SK-N-SH (cell line): ENCODE data around the gene MAPK8IP1. TPM values are rescaled to one million over a fixed set of nuclear protein-coding genes. Genes with fewer than 3 reads are reported as not detected.

Experiments
- CTCF ChIA-PET: fragments of 300-600, 350-600 bp; formaldehyde crosslinking; extraction: SDS; loops from one replicate; lab custom pipeline; 2021; lab: Yijun Ruan, JAX
- POLR2A ChIA-PET: fragments of 350-600 bp; sonication (Branson Sonifier 250); formaldehyde crosslinking; extraction: SDS; loops from one replicate; lab custom pipeline; 2020; ENCODE audit warnings: antibody characterized with exemption, inconsistent platforms; lab: Yijun Ruan, JAX
- DNase-seq: peaks from one replicate; pipeline ENCODE4 v3.0.0; 2012
- H2AFZ ChIP-seq: fragments of 200-600 bp; sonication (generic); 2 replicates; pipeline ENCODE4 v1.8.1; 2016; ENCODE audit warnings: antibody characterized with exemption, mild to moderate bottlenecking, low read depth
- H3F3A ChIP-seq: fragments of 200-600 bp; sonication (generic); replicated peaks from 2 replicates; pipeline ENCODE3; 2016; ENCODE audit warnings: antibody characterized with exemption, mild to moderate bottlenecking; ENCODE audit not compliant: insufficient read depth
- H3K27ac ChIP-seq, 2 experiments: fragments of 200-500 bp in 1 of 2; fragments of 200-600 bp in 1 of 2; sonication (Bioruptor generic) in 1 of 2; sonication (generic), shearing (Covaris generic) in 1 of 2; 2 replicates each; pipeline versions ENCODE4 v1.5.1 to v1.6.1; 2014 to 2016; ENCODE audit warnings: low read depth in 2 of 2, inconsistent platforms in 1 of 2, low read length in 1 of 2, mild to moderate bottlenecking in 1 of 2, mixed read lengths in 1 of 2
- H3K27me3 ChIP-seq: fragments of 200-600 bp; sonication (generic), shearing (Covaris generic); 2 replicates; pipeline ENCODE4 v1.6.1; 2016; ENCODE audit warnings: mixed run types; ENCODE audit not compliant: insufficient read depth
- H3K36me3 ChIP-seq, 2 experiments: fragments of 200-500 bp in 1 of 2; fragments of 200-600 bp in 1 of 2; sonication (Bioruptor generic) in 1 of 2; sonication (generic) in 1 of 2; replicated peaks in 1 of 2; 2 replicates each; pipeline versions ENCODE3 to v1.5.1; 2014 to 2016; ENCODE audit warnings: low read length in 1 of 2, mild to moderate bottlenecking in 1 of 2; ENCODE audit not compliant: insufficient read depth in 2 of 2, control insufficient read depth in 1 of 2
- H3K4me1 ChIP-seq, 2 experiments: fragments of 200-500 bp in 1 of 2; fragments of 200-600 bp in 1 of 2; sonication (Bioruptor generic) in 1 of 2; sonication (generic), shearing (Covaris generic) in 1 of 2; 2 replicates each; pipeline versions ENCODE4 v1.5.1 to v1.6.1; 2014 to 2016; ENCODE audit warnings: low read depth in 1 of 2, low read length in 1 of 2, mixed run types in 1 of 2; ENCODE audit not compliant: insufficient read depth in 2 of 2, control insufficient read depth in 1 of 2
- H3K4me2 ChIP-seq: fragments of 200-600 bp; sonication (generic), shearing (Covaris generic); 2 replicates; pipeline ENCODE4 v1.6.1; 2017; ENCODE audit warnings: mixed run types
- H3K4me3 ChIP-seq, 2 experiments: fragments of 200-500 bp in 1 of 2; fragments of 200-600 bp in 1 of 2; sonication (Bioruptor generic) in 1 of 2; sonication (generic), shearing (Covaris generic) in 1 of 2; 2 replicates each; pipeline versions ENCODE4 v1.5.1 to v1.8.1; 2014 to 2016; ENCODE audit warnings: low read depth in 2 of 2, inconsistent platforms in 1 of 2, low read length in 1 of 2, mild to moderate bottlenecking in 1 of 2, mixed read lengths in 1 of 2, moderate library complexity in 1 of 2
- H3K79me2 ChIP-seq: fragments of 200-600 bp; sonication (generic); 2 replicates; pipeline ENCODE4 v1.8.1; 2017; ENCODE audit warnings: mild to moderate bottlenecking; ENCODE audit not compliant: insufficient read depth
- H3K9ac ChIP-seq: fragments of 200-600 bp; sonication (generic); 2 replicates; pipeline ENCODE4 v1.6.1; 2017; ENCODE audit warnings: mixed run types
- H3K9me2 ChIP-seq: fragments of 200-600 bp; sonication (generic); 2 replicates; pipeline ENCODE4 v1.6.1; 2017; ENCODE audit warnings: mixed run types
- H3K9me3 ChIP-seq: fragments of 200-600 bp; sonication (generic); 2 replicates; pipeline ENCODE4 v1.6.1; 2017; ENCODE audit warnings: mixed run types, mild to moderate bottlenecking, moderate library complexity
- H4K20me1 ChIP-seq: fragments of 200-600 bp; sonication (generic); 2 replicates; pipeline ENCODE4 v1.6.1; 2017; ENCODE audit warnings: mild to moderate bottlenecking, mixed run types; ENCODE audit not compliant: insufficient read depth
- ELF1 ChIP-seq: IDR thresholded peaks from 2 replicates; pipeline ENCODE4 v1.4.0; 2012
- EZH2phosphoT487 ChIP-seq: fragments of 200-600 bp; sonication (generic); IDR thresholded peaks from 2 replicates; pipeline ENCODE4 v1.6.1; 2017; ENCODE audit warnings: low read depth, mixed run types, mild to moderate bottlenecking, antibody characterized with exemption, moderate library complexity, borderline replicate concordance
- FOSL2 ChIP-seq: IDR thresholded peaks from 2 replicates; pipeline ENCODE4 v1.4.0; 2012; ENCODE audit warnings: low read depth, mild to moderate bottlenecking, moderate library complexity, borderline replicate concordance
- FOXJ3 ChIP-seq: sonication (generic); formaldehyde crosslinking; IDR thresholded peaks from 2 replicates; pipeline ENCODE4 v1.5.1; 2020; ENCODE audit warnings: mild to moderate bottlenecking, missing genetic modification reagents
- FOXM1 ChIP-seq: IDR thresholded peaks from 2 replicates; pipeline ENCODE4 v1.4.0; 2012; ENCODE audit warnings: low read depth, mild to moderate bottlenecking
- GATA2 ChIP-seq: sonication (generic); formaldehyde crosslinking; IDR thresholded peaks from 2 replicates; pipeline ENCODE4 v1.5.0; 2020; ENCODE audit warnings: mild to moderate bottlenecking, missing genetic modification reagents
- JUND ChIP-seq: IDR thresholded peaks from 2 replicates; pipeline ENCODE4 v1.4.0; 2012
- MEF2A ChIP-seq: IDR thresholded peaks from 2 replicates; pipeline ENCODE4 v1.4.0; 2012; ENCODE audit warnings: low read depth, borderline replicate concordance
- POLR2AphosphoS5 ChIP-seq: IDR thresholded peaks from 2 replicates; pipeline ENCODE4 v1.6.1; 2012; ENCODE audit warnings: low read depth, low read length
- RAD21 ChIP-seq: IDR thresholded peaks from 2 replicates; pipeline ENCODE4 v1.6.1; 2012; ENCODE audit warnings: mild to moderate bottlenecking, low read length
- REST ChIP-seq: IDR thresholded peaks from 2 replicates; pipeline ENCODE4 v1.6.1; 2012; ENCODE audit warnings: mild to moderate bottlenecking, low read depth, low read length, moderate library complexity
- RFX5 ChIP-seq: IDR thresholded peaks from 2 replicates; pipeline ENCODE4 v1.6.1; 2012; ENCODE audit warnings: mild to moderate bottlenecking, improper control_type of control experiment, low read length
- SMC3 ChIP-seq: IDR thresholded peaks from 2 replicates; pipeline ENCODE4 v1.6.1; 2012; ENCODE audit warnings: low read depth, low read length, improper control_type of control experiment
- TEAD4 ChIP-seq: IDR thresholded peaks from 2 replicates; pipeline ENCODE4 v1.4.0; 2012; ENCODE audit warnings: mild to moderate bottlenecking, borderline replicate concordance; ENCODE audit not compliant: insufficient read depth
- USF1 ChIP-seq: IDR thresholded peaks from 2 replicates; pipeline ENCODE4 v1.4.0; 2012; ENCODE audit warnings: low read depth, borderline replicate concordance
- YY1 ChIP-seq: IDR thresholded peaks from 2 replicates; pipeline ENCODE4 v1.4.0; 2012; ENCODE audit warnings: low read depth, mild to moderate bottlenecking
- ZBTB33 ChIP-seq: IDR thresholded peaks from 2 replicates; pipeline ENCODE4 v1.4.0; 2012; ENCODE audit warnings: low read depth, borderline replicate concordance
- WGBS: methylation state at CpG from one replicate; pipeline ENCODE4 v1.1.6; 2017; ENCODE audit warnings: low lambda C conversion rate; 5-methylcytosine and 5-hydroxymethylcytosine counted together
- polyA plus RNA-seq, 3 experiments: library from polyadenylated mRNA; depleted of rRNA; stranded (reverse); fragments of >200 nt; gene quantifications; 2 replicates each; pipeline ENCODE4 v1.2.3, GENCODE V29; 2012

Gene MAPK8IP1
- polyA plus RNA-seq, 1 of the 3 experiments (the other 2 are of a cell fraction), result 12.5 TPM

- no peak for TF ChIP-seq RAD21
Measured at GRCh38 chr11:45915446-45915845, 30.0 kb downstream of the MAPK8IP1 start (continued).

GRCh38 chr11:45917286-45917622 is 31.8 kb downstream of the MAPK8IP1 start:
- TF ChIP-seq ELF1 (no peak), JUND (no peak), SMC3 (no peak), ZBTB33 (no peak), RFX5 (no peak), FOXM1 (no peak), MEF2A (no peak), EZH2phosphoT487 (no peak), FOSL2 (no peak), FOXJ3 (no peak), REST (no peak), YY1 (no peak), GATA2 (CRISPR knock-in tag) (no peak), USF1 (no peak), TEAD4 (no peak), POLR2AphosphoS5 (no peak)
- POLR2A ChIA-PET, result interaction anchor here (1.2 to 2.3 kb wide), 4 partner anchors 9 to 36 kb away, joined by 3 to 15 read pairs (median 4); no protein-coding TSS in a partner anchor

More at GRCh38 chr11:45917286-45917622, 31.8 kb downstream of the MAPK8IP1 start:
- Histone ChIP-seq H3K4me1 (peaks cover 7 to 17% of the 10 kb centered on the region in 2 experiments; a peak in 3 of 4 replicates), H3K27me3 (no peaks in the 10 kb centered on the region), H3K36me3 (peaks cover 0 to 28% of the 10 kb centered on the region in 2 experiments), H3K4me3 (peak overlapping the region; percentile 95 to 99), H3K9ac (peak overlapping the region; percentile 89), H3F3A (peaks cover 4% of the 10 kb centered on the region), H3K9me3 (no peaks in the 10 kb centered on the region), H4K20me1 (no peaks in the 10 kb centered on the region), H3K9me2 (no peaks in the 10 kb centered on the region), H3K27ac (peak overlapping the region; percentile 83 to 89), H3K79me2 (peaks cover 19% of the 10 kb centered on the region), H2AFZ (peak overlapping the region; percentile 77), H3K4me2 (peak overlapping the region; percentile 97)
- CTCF ChIA-PET, result interaction anchor here (0.9 to 6.2 kb wide), 5 partner anchors 19 to 322 kb away, joined by 3 to 35 read pairs (median 4); no protein-coding TSS in a partner anchor
- no peak for DNase-seq
- WGBS, result 1% methylated on average over 14 of the region's 16 CpGs
